ENCODE results near the gene SHPK. TPM values are rescaled to one million over a fixed set of nuclear protein-coding genes. Genes with fewer than 3 reads are reported as not detected.

SHPK gene
- total RNA-seq, 2 donors from 2014 or later = 10.4 to 15.2 TPM

- TF ChIP-seq POLR2A (IDR thresholded peaks at IDR 0.05) (no peak), CTCF (IDR thresholded peaks at IDR 0.05) (no peak)
- no peak for ATAC-seq
- Histone ChIP-seq H3K27ac (no peak overlapping the region), H3K9me3 (no peaks in the 10 kb centered on the region), H3K4me3 (no peak overlapping the region), H3K4me1 (no peaks in the 10 kb centered on the region), H3K27me3 (no peaks in the 10 kb centered on the region), H3K36me3 (replicated peaks in 1 of 2; ENCODE audit: insufficient read depth in 1 of 2, low read depth in 2 of 2) (peaks cover 0 to 2% of the 10 kb centered on the region in 2 donors)
- DNase-seq = no peak
- 90 to 91% methylated on average over 13 to 17 of the region's 17 CpGs for WGBS, 2 donors
- intact Hi-C loops (cut with DNase I) = no loop called here
Measured at GRCh38 chr17:3603119-3603869, 32.8 kb downstream of the SHPK start.

- H3K36me3 ChIP-seq (replicated peaks in 1 of 2; ENCODE audit: insufficient read depth in 1 of 2, low read depth in 2 of 2) = peaks cover 0 to 2% of the 10 kb centered on the region in 2 donors
- peak in 4 of 7 experiments; percentile 21 to 51 (median 32) for TF ChIP-seq CTCF (IDR thresholded peaks at IDR 0.05)
- TF ChIP-seq POLR2A (IDR thresholded peaks at IDR 0.05) = no peak
- no peak overlapping the region for H3K4me3 ChIP-seq
- ATAC-seq = no peak
- no peaks in the 10 kb centered on the region for H3K9me3 ChIP-seq
- H3K27me3 ChIP-seq = no peaks in the 10 kb centered on the region
- intact Hi-C loops (cut with DNase I) = no loop called here
- H3K27ac ChIP-seq = no peak overlapping the region
- H3K4me1 ChIP-seq = no peaks in the 10 kb centered on the region
- WGBS, 2 donors = 77 to 82% methylated on average over 16 of the region's 16 CpGs
- peak in 2 of 4 donors; percentile 20 for DNase-seq
Measured at GRCh38 chr17:3602499-3602898, 33.6 kb downstream of the SHPK start.

GRCh38 chr17:3600529-3601205, 35.4 kb downstream of the SHPK start:
- H3K9me3 ChIP-seq = no peaks in the 10 kb centered on the region
- H3K27me3 ChIP-seq = no peaks in the 10 kb centered on the region
- intact Hi-C loops (cut with DNase I) = no loop called here
- H3K36me3 ChIP-seq (replicated peaks in 1 of 2; ENCODE audit: insufficient read depth in 1 of 2, low read depth in 2 of 2) = no peaks in the 10 kb centered on the region
- no peak for DNase-seq
- no peak overlapping the region for H3K4me3 ChIP-seq
- 89 to 90% methylated on average over 15 of the region's 15 CpGs for WGBS, 2 donors
- no peaks in the 10 kb centered on the region for H3K4me1 ChIP-seq
- no peak overlapping the region for H3K27ac ChIP-seq
- no peak for TF ChIP-seq POLR2A (IDR thresholded peaks at IDR 0.05)
- ATAC-seq = no peak

GRCh38 chr17:3598078-3598477, 38.0 kb downstream of the SHPK start:
- H3K27me3 ChIP-seq = no peaks in the 10 kb centered on the region
- 89 to 93% methylated on average over 13 of the region's 13 CpGs for WGBS, 2 donors
- DNase-seq = no peak
- no peaks in the 10 kb centered on the region for H3K36me3 ChIP-seq (replicated peaks in 1 of 2; ENCODE audit: insufficient read depth in 1 of 2, low read depth in 2 of 2)
- no peak overlapping the region for H3K4me3 ChIP-seq
- H3K27ac ChIP-seq = no peak overlapping the region
- ATAC-seq = no peak
- TF ChIP-seq CTCF (IDR thresholded peaks at IDR 0.05) = no peak
- H3K4me1 ChIP-seq = no peaks in the 10 kb centered on the region
- no peaks in the 10 kb centered on the region for H3K9me3 ChIP-seq
- intact Hi-C loops (cut with DNase I) = no loop called here

- H3K27me3 ChIP-seq = no peaks in the 10 kb centered on the region
- intact Hi-C loops (cut with DNase I) = no loop called here
- ATAC-seq (no peak), DNase-seq (no peak)
- no peaks in the 10 kb centered on the region for H3K9me3 ChIP-seq
- TF ChIP-seq POLR2A (IDR thresholded peaks at IDR 0.05) (no peak), CTCF (IDR thresholded peaks at IDR 0.05) (no peak)
- WGBS, 2 donors = 90 to 92% methylated on average over 19 to 27 of the region's 27 CpGs
- H3K36me3 ChIP-seq (replicated peaks in 1 of 2; ENCODE audit: insufficient read depth in 1 of 2, low read depth in 2 of 2) = no peaks in the 10 kb centered on the region
- no peaks in the 10 kb centered on the region for H3K4me1 ChIP-seq
- no peak overlapping the region for H3K27ac ChIP-seq
- no peak overlapping the region for H3K4me3 ChIP-seq
Measured at GRCh38 chr17:3596804-3597464, 39.1 kb downstream of the SHPK start.
